ENCODE measurements around the gene DNAJC1.

Gene DNAJC1

DNA sequence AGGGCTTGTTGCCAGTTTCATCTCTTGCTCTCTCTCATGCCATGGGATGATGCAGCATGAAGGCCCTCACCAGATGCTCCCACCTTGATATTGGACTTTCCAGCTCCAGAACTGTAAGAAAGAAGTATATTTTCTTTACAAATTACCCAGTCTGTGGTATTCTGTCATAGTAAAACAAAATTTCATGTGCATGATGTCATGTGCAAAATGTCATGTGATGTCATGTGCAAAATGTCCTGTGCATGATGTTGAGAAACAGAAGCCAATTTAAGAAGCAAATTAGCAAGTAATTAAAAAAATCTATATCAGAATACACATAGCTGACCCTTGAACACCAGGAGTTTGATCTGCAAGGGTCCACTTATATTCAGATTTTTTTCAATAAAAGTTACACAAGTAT is 56.6 kb downstream of the DNAJC1 start:
- H3F3A ChIP-seq (ENCODE audit: insufficient read depth): no peaks in the 10 kb centered on the region
- peaks cover 2% of the 10 kb centered on the region; the same call in 1 of the 2 replicates for H4K20me1 ChIP-seq (ENCODE audit: low read depth, low read length)
- no peak for TF ChIP-seq CTCF (IDR thresholded peaks at IDR 0.05; ENCODE audit: insufficient read depth, low read length, poor library complexity, severe bottlenecking)
- no peak for TF ChIP-seq EZH2phosphoT487 (conservative IDR thresholded peaks at IDR 0.05; ENCODE audit: low read length)

DNA sequence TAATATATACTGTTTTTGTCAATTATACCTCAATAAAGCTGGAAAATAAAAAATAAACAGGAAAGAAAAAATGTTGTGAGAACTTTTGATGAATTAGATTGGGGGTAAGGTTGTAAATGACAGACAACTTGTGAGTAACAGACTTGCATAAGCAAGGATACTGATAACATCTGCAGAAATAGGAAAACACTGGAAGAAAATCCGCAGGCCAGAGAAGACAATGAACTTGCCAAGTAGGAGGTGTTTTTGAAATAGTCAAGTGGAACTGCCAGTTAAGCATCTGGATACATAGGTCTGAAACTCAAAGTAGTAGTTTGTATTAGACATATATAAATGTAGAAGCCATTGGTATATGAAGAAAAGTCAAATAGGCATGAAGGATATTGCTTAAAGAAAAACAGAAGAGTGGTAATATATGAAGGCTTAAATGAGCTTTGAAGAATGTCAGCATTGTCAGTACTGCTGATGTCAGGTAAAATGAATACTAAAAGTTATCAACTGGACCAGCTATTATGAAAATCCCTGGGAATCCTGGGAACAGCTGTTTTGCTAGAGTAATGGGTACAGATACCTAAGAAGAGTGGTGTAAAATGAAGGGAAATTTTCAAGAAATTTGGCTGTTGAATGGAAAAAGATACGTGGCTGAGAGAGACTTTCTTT is 58.7 kb downstream of the DNAJC1 start:
- Histone ChIP-seq H3K4me2 (ENCODE audit: low read depth, low read length, poor library complexity, severe bottlenecking) (no peak overlapping the region), H2AFZ (ENCODE audit: low read depth, low read length, severe bottlenecking) (no peak overlapping the region), H3K27me3 (ENCODE audit: low read length) (no peaks in the 10 kb centered on the region), H3K9me2 (replicated peaks; ENCODE audit: insufficient read depth, low read length) (no peaks in the 10 kb centered on the region), H3F3A (ENCODE audit: insufficient read depth) (no peaks in the 10 kb centered on the region), H3K36me3 (ENCODE audit: low read length) (no peaks in the 10 kb centered on the region), H3K79me2 (ENCODE audit: insufficient read depth, low read length) (no peaks in the 10 kb centered on the region), H4K20me1 (ENCODE audit: low read depth, low read length) (peaks cover 6% of the 10 kb centered on the region; the same call in 1 of the 2 replicates), H3K4me3 (ENCODE audit: insufficient read depth, low read length, poor library complexity, severe bottlenecking) (no peak overlapping the region), H3K9me3 (ENCODE audit: insufficient read depth, low read length) (no peaks in the 10 kb centered on the region), H3K27ac (ENCODE audit: low read depth, low read length) (no peak overlapping the region), H3K9ac (ENCODE audit: low read length) (no peak overlapping the region)
- TF ChIP-seq EZH2phosphoT487 (conservative IDR thresholded peaks at IDR 0.05; ENCODE audit: low read length): no peak

More for the DNA sequence above, 56.6 kb downstream of the DNAJC1 start:
- no peak overlapping the region for H3K9ac ChIP-seq (ENCODE audit: low read length)
- H3K27me3 ChIP-seq (ENCODE audit: low read length): no peaks in the 10 kb centered on the region
- H3K4me2 ChIP-seq (ENCODE audit: low read depth, low read length, poor library complexity, severe bottlenecking): no peak overlapping the region
- H3K27ac ChIP-seq (ENCODE audit: low read depth, low read length): no peak overlapping the region
- H3K4me3 ChIP-seq (ENCODE audit: insufficient read depth, low read length, poor library complexity, severe bottlenecking): no peak overlapping the region
- H3K79me2 ChIP-seq (ENCODE audit: insufficient read depth, low read length): no peaks in the 10 kb centered on the region
- no peaks in the 10 kb centered on the region for H3K36me3 ChIP-seq (ENCODE audit: low read length)
- no peak overlapping the region for H2AFZ ChIP-seq (ENCODE audit: low read depth, low read length, severe bottlenecking)
- H3K9me2 ChIP-seq (replicated peaks; ENCODE audit: insufficient read depth, low read length): no peaks in the 10 kb centered on the region
- H3K9me3 ChIP-seq (ENCODE audit: insufficient read depth, low read length): no peaks in the 10 kb centered on the region

GRCh38 chr10:21943633-21944265 is 59.8 kb downstream of the DNAJC1 start:
- H4K20me1 ChIP-seq (ENCODE audit: low read depth, low read length): peaks cover 6% of the 10 kb centered on the region; the same call in 1 of the 2 replicates
- H3K9me3 ChIP-seq (ENCODE audit: insufficient read depth, low read length): no peaks in the 10 kb centered on the region
- no peaks in the 10 kb centered on the region for H3K36me3 ChIP-seq (ENCODE audit: low read length)
- H3K27ac ChIP-seq (ENCODE audit: low read depth, low read length): no peak overlapping the region
- H2AFZ ChIP-seq (ENCODE audit: low read depth, low read length, severe bottlenecking): no peak overlapping the region
- no peak overlapping the region for H3K4me2 ChIP-seq (ENCODE audit: low read depth, low read length, poor library complexity, severe bottlenecking)
- H3K4me3 ChIP-seq (ENCODE audit: insufficient read depth, low read length, poor library complexity, severe bottlenecking): no peak overlapping the region
- H3K9ac ChIP-seq (ENCODE audit: low read length): no peak overlapping the region
- no peaks in the 10 kb centered on the region for H3F3A ChIP-seq (ENCODE audit: insufficient read depth)
- TF ChIP-seq EZH2phosphoT487 (conservative IDR thresholded peaks at IDR 0.05; ENCODE audit: low read length): no peak
- TF ChIP-seq CTCF (IDR thresholded peaks at IDR 0.05; ENCODE audit: insufficient read depth, low read length, poor library complexity, severe bottlenecking): no peak
- no peaks in the 10 kb centered on the region for H3K9me2 ChIP-seq (replicated peaks; ENCODE audit: insufficient read depth, low read length)
- no peaks in the 10 kb centered on the region for H3K27me3 ChIP-seq (ENCODE audit: low read length)
- H3K79me2 ChIP-seq (ENCODE audit: insufficient read depth, low read length): no peaks in the 10 kb centered on the region

DNA sequence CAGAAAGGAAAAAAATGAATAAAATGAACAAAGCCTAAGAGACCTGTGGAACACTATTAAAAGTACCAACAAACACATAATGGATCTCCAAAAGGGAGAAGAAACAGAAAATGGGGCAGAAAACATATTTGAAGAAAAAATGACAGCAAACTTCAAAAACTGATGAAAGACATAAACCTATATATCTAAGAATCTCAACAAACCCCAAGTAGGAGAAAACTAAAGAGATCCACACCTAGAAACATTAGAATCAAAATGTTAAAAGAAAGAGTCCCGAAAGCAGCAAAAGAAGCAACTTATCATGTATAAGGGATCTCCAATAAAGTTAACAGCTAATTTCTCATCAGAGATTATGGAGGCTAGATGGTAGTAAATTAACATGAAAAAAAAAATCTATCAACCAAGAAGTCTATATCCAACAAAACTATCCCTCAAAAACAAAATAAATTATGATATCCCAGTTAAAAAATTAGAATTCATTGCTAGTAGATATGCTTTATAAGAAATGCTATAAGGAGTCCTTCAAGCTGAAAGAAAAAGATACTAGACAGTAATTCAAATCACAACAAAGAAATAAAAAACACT is 68.0 kb downstream of the DNAJC1 start:
- Histone ChIP-seq H4K20me1 (ENCODE audit: low read depth, low read length) (no peaks in the 10 kb centered on the region), H3K36me3 (ENCODE audit: low read length) (no peaks in the 10 kb centered on the region), H3K27me3 (ENCODE audit: low read length) (no peaks in the 10 kb centered on the region), H3K9me2 (replicated peaks; ENCODE audit: insufficient read depth, low read length) (no peaks in the 10 kb centered on the region), H3F3A (ENCODE audit: insufficient read depth) (no peaks in the 10 kb centered on the region), H3K79me2 (ENCODE audit: insufficient read depth, low read length) (no peaks in the 10 kb centered on the region), H3K27ac (ENCODE audit: low read depth, low read length) (no peak overlapping the region), H3K4me3 (ENCODE audit: insufficient read depth, low read length, poor library complexity, severe bottlenecking) (no peak overlapping the region), H3K9ac (ENCODE audit: low read length) (no peak overlapping the region), H3K9me3 (ENCODE audit: insufficient read depth, low read length) (no peaks in the 10 kb centered on the region), H2AFZ (ENCODE audit: low read depth, low read length, severe bottlenecking) (no peak overlapping the region), H3K4me2 (ENCODE audit: low read depth, low read length, poor library complexity, severe bottlenecking) (no peak overlapping the region)
- TF ChIP-seq EZH2phosphoT487 (conservative IDR thresholded peaks at IDR 0.05; ENCODE audit: low read length) (no peak), CTCF (IDR thresholded peaks at IDR 0.05; ENCODE audit: insufficient read depth, low read length, poor library complexity, severe bottlenecking) (no peak)
